HG02759 (cell line): ENCODE measurements around the gene USP15.
A peak's percentile ranks its signal among the peaks of the same experiment; 100 is the strongest.
"Not testable (repeated sequence)": the region's sequence is repeated elsewhere in the genome, so short reads cannot be mapped to it uniquely, and the experiment has no call there.

Experiments
- ATAC-seq: cut with Tn5 transposase; IDR thresholded peaks from one replicate; pipeline ENCODE4 v1.9.1; 2021; ENCODE audit warnings: mild to moderate bottlenecking, moderate library complexity; ENCODE audit not compliant: unreplicated experiment

USP15 gene

GRCh38 chr12:62365846-62366245, 105.6 kb downstream of the USP15 start:
- not testable (repeated sequence) for ATAC-seq

GRCh38 chr12:62368430-62369223, 108.4 kb downstream of the USP15 start:
- ATAC-seq = not testable (repeated sequence)

- ATAC-seq = no peak
These were observed 110.0 kb downstream of the USP15 start for GRCh38 chr12:62370189-62370588.

- ATAC-seq = no peak
These were observed 111.5 kb downstream of the USP15 start for GRCh38 chr12:62371661-62372060.

- ATAC-seq = no peak
These were observed 111.9 kb downstream of the USP15 start for GRCh38 chr12:62372134-62372533.

GRCh38 chr12:62372825-62373224, 112.6 kb downstream of the USP15 start:
- no peak for ATAC-seq

- no peak for ATAC-seq
These were observed 115.4 kb downstream of the USP15 start for GRCh38 chr12:62375603-62376002.

GRCh38 chr12:62379026-62379722, 119.0 kb downstream of the USP15 start:
- ATAC-seq = no peak

- no peak for ATAC-seq
These were observed 119.5 kb downstream of the USP15 start for GRCh38 chr12:62379723-62380045.

GRCh38 chr12:62382526-62382925, 122.3 kb downstream of the USP15 start:
- ATAC-seq = no peak

- ATAC-seq = no peak
These were observed 136.5 kb downstream of the USP15 start for GRCh38 chr12:62396750-62397149.

- no peak for ATAC-seq
These were observed 139.9 kb downstream of the USP15 start for GRCh38 chr12:62400135-62400534.

- no peak for ATAC-seq
These were observed 141.4 kb downstream of the USP15 start for GRCh38 chr12:62401631-62402030.

GRCh38 chr12:62403031-62403430, 142.8 kb downstream of the USP15 start:
- ATAC-seq = no peak

- no peak for ATAC-seq
These were observed 147.4 kb downstream of the USP15 start for GRCh38 chr12:62407587-62407986.

- ATAC-seq = no peak
These were observed 148.9 kb downstream of the USP15 start for GRCh38 chr12:62409068-62409467.

GRCh38 chr12:62414180-62414579, 154.0 kb downstream of the USP15 start:
- no peak for ATAC-seq

- no peak for ATAC-seq
These were observed 165.9 kb downstream of the USP15 start for GRCh38 chr12:62426089-62426488.

GRCh38 chr12:62429457-62429856, 169.3 kb downstream of the USP15 start:
- ATAC-seq = no peak

- ATAC-seq = no peak
These were observed 174.5 kb downstream of the USP15 start for GRCh38 chr12:62434494-62435302.

- peak; percentile 89 for ATAC-seq
These were observed 175.3 kb downstream of the USP15 start for GRCh38 chr12:62435303-62436163.
